Suprapubic skin (tissue), 4 donors: Measurements from ENCODE around the gene NCOA6. TPM values are rescaled to one million over a fixed set of nuclear protein-coding genes. Genes with fewer than 3 reads are reported as not detected.
A peak's percentile ranks its signal among the peaks of the same experiment; 100 is the strongest.

Source experiments
- DNase-seq, 2 donors: peaks; one replicate each; pipeline ENCODE4 v3.0.0-alpha.2; 2019; ENCODE audit warnings: low spot score in 2 of 2
- H3K27ac ChIP-seq: fragments of 200-600 bp; sonication (generic); one replicate; pipeline ENCODE4 v1.5.1; 2019
- H3K27me3 ChIP-seq: fragments of 200-600 bp; sonication (generic); one replicate; pipeline ENCODE4 v1.5.1; 2019
- H3K36me3 ChIP-seq: fragments of 200-600 bp; sonication (generic); one replicate; pipeline ENCODE4 v1.5.1; 2019
- H3K4me1 ChIP-seq: fragments of 200-600 bp; sonication (generic); one replicate; pipeline ENCODE4 v1.5.1; 2019
- H3K4me3 ChIP-seq: fragments of 200-600 bp; sonication (generic); one replicate; pipeline ENCODE4 v1.5.1; 2019; ENCODE audit warnings: mild to moderate bottlenecking
- H3K9me3 ChIP-seq: fragments of 200-600 bp; sonication (generic); one replicate; pipeline ENCODE4 v1.5.1; 2019
- CTCF ChIP-seq, 2 donors: fragments of 200-600 bp in 1 of 2; fragments of 450-650 bp in 1 of 2; sonication (generic) in 1 of 2; IDR thresholded peaks; one replicate each; pipeline ENCODE4 v1.5.1; 2016 to 2019; ENCODE audit warnings: antibody characterized with exemption in 2 of 2, mild to moderate bottlenecking in 1 of 2, moderate library complexity in 1 of 2
- EP300 ChIP-seq: sonication (generic); formaldehyde crosslinking; IDR thresholded peaks from one replicate; pipeline ENCODE4 v1.6.1; 2017; ENCODE audit warnings: antibody characterized with exemption
- POLR2A ChIP-seq, 2 donors: fragments of 450-650 bp; IDR thresholded peaks; one replicate each; pipeline ENCODE4 v1.6.1; 2017; ENCODE audit warnings: antibody characterized with exemption in 2 of 2, mild to moderate bottlenecking in 2 of 2, moderate library complexity in 2 of 2
- POLR2AphosphoS5 ChIP-seq, 3 donors: sonication (generic); formaldehyde crosslinking; IDR thresholded peaks; one replicate each; pipeline ENCODE4 v1.6.1; 2017; ENCODE audit warnings: antibody characterized with exemption in 3 of 3
- WGBS: methylation state at CpG from one replicate; pipeline ENCODE4 v1.1.5; 2018; 5-methylcytosine and 5-hydroxymethylcytosine counted together
- total RNA-seq, 4 donors: library from RNA; depleted of rRNA; stranded (reverse); fragments of >200 nt; gene quantifications; one replicate each; pipeline ENCODE4 v1.1.0, GENCODE V29; 2016

NCOA6 gene
- total RNA-seq, 4 donors from 2014 or later = 27.7 to 48.4 (median 40.5) TPM

GRCh38 chr20:34861386-34862084 lies 36.1 kb upstream of the NCOA6 start:
- DNase-seq = peak in 1 of 2 donors; percentile 74
- H3K4me3 ChIP-seq = no peak overlapping the region
- no peaks in the 10 kb centered on the region for H3K9me3 ChIP-seq
- H3K27me3 ChIP-seq = no peaks in the 10 kb centered on the region
- peaks cover 23% of the 10 kb centered on the region for H3K36me3 ChIP-seq
- 83% methylated on average over 7 of the region's 7 CpGs for WGBS
- TF ChIP-seq POLR2AphosphoS5 (IDR thresholded peaks at IDR 0.05) = no peak
- TF ChIP-seq POLR2A (IDR thresholded peaks at IDR 0.05) = no peak
- no peak for TF ChIP-seq CTCF (IDR thresholded peaks at IDR 0.05)
- TF ChIP-seq EP300 = no peak
- peaks cover 5% of the 10 kb centered on the region for H3K4me1 ChIP-seq
- no peak overlapping the region for H3K27ac ChIP-seq

DNA sequence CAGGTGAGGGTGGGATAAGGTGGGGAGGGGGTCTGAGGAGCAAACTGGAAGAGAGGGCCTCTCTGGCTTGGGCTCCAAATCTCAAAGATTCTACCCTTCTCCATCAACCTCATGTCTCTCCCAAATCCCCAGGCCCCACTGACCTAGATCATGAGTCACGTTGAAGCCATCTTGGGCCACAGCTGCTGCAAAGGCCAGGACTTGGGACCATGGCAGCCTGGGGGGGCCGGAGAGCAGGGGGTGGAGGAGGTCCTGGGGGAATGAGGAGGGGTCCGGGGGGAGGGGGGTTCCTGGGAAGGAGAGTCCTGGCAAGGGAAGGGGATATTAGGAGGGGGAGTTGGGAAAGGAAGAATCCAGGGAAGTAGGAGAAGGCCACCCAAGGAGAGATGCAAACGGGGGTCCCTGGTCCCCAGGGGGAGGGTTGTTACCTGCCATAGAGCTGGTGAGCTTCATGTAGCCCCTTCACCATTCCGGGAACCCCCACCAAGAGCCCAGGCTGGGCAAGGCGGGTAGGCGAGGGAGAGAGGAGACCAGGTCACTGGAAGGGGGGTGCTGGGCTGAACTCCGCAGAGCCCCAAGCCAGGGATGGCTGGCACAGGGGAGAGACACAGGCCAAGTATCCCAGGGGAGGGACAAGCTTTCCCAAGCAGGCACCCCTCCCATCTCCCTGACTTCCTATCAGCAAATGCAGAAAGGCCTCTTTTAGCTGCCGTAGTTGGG lies 34.5 kb upstream of the NCOA6 start:
- WGBS = 96% methylated on average over 9 of the region's 9 CpGs
- H3K9me3 ChIP-seq = no peaks in the 10 kb centered on the region
- TF ChIP-seq EP300 (no peak), CTCF (IDR thresholded peaks at IDR 0.05) (no peak), POLR2AphosphoS5 (IDR thresholded peaks at IDR 0.05) (no peak), POLR2A (IDR thresholded peaks at IDR 0.05) (no peak)
- peaks cover 5% of the 10 kb centered on the region for H3K4me1 ChIP-seq
- H3K36me3 ChIP-seq = peaks cover 30% of the 10 kb centered on the region
- H3K27ac ChIP-seq = no peak overlapping the region
- peak in 1 of 2 donors; percentile 61 for DNase-seq
- H3K4me3 ChIP-seq = no peak overlapping the region
- H3K27me3 ChIP-seq = no peaks in the 10 kb centered on the region

DNA sequence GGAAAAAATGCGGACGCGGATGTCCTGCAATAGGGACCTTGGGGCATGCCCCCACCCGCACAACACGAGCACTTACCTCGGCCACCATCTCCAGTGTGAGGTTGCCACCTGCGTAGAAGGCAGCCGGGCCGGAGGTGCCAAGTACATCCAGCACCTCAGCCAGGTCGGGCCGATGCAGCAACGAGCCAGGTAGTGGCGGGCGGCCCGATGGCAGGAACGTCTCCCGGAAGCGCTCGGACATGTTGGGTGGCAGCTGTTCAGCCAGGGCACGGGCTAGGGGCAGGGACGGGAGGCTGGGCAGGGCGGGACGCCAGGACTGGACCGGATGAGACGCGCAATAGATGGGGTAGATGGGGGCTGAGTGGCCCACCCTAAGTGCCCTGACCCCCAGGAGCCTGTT lies 33.9 kb upstream of the NCOA6 start:
- Histone ChIP-seq H3K27me3 (no peaks in the 10 kb centered on the region), H3K36me3 (peaks cover 30% of the 10 kb centered on the region), H3K9me3 (no peaks in the 10 kb centered on the region), H3K27ac (no peak overlapping the region), H3K4me3 (no peak overlapping the region), H3K4me1 (peaks cover 5% of the 10 kb centered on the region)
- TF ChIP-seq POLR2A (IDR thresholded peaks at IDR 0.05) = no peak
- no peak for TF ChIP-seq EP300
- TF ChIP-seq CTCF (IDR thresholded peaks at IDR 0.05) = no peak
- no peak for TF ChIP-seq POLR2AphosphoS5 (IDR thresholded peaks at IDR 0.05)
- 96% methylated on average over 26 of the region's 26 CpGs for WGBS
- DNase-seq = no peak

DNA sequence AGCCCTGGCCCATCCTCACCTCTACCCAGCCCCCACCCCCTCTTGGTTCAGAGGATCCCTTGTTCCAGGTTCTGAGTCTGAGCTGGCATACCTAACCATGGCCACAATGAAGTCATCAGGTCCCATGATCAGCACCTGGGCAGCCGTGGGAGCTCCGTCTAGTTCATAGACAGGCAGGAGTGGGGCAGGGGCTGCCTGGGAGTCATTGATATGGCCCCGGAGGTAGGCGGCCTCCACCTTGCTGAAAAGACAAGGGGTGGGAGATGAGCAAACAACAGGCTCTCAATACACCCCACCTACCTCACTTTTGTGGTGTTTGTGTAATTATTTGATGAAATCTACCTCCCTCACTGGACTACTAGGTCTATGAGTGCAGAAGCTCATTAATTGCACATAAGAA lies 26.8 kb upstream of the NCOA6 start:
- Histone ChIP-seq H3K9me3 (no peaks in the 10 kb centered on the region), H3K36me3 (peaks cover 59% of the 10 kb centered on the region), H3K27ac (no peak overlapping the region), H3K4me3 (no peak overlapping the region), H3K27me3 (no peaks in the 10 kb centered on the region), H3K4me1 (no peaks in the 10 kb centered on the region)
- no peak for DNase-seq
- 90% methylated on average over 4 of the region's 4 CpGs for WGBS
- TF ChIP-seq POLR2A (IDR thresholded peaks at IDR 0.05) (no peak), POLR2AphosphoS5 (IDR thresholded peaks at IDR 0.05) (no peak)

- no peaks in the 10 kb centered on the region for H3K27me3 ChIP-seq
- H3K27ac ChIP-seq = no peak overlapping the region
- WGBS = 96% methylated on average over 14 of the region's 14 CpGs
- H3K4me3 ChIP-seq = no peak overlapping the region
- no peak for DNase-seq
- peaks cover 47% of the 10 kb centered on the region for H3K36me3 ChIP-seq
- no peak for TF ChIP-seq EP300
- TF ChIP-seq POLR2A (IDR thresholded peaks at IDR 0.05) = no peak
- TF ChIP-seq CTCF (IDR thresholded peaks at IDR 0.05) = no peak
- no peak for TF ChIP-seq POLR2AphosphoS5 (IDR thresholded peaks at IDR 0.05)
- no peaks in the 10 kb centered on the region for H3K4me1 ChIP-seq
- no peaks in the 10 kb centered on the region for H3K9me3 ChIP-seq
Measured at GRCh38 chr20:34850969-34851368, 25.5 kb upstream of the NCOA6 start.
